Osteoblast (primary cell): Measurements from ENCODE around the gene COL7A1. TPM values are rescaled to one million over a fixed set of nuclear protein-coding genes. Genes with fewer than 3 reads are reported as not detected.

Experiments used
- DNase-seq: peaks from one replicate; pipeline ENCODE4 v3.0.0; 2011; ENCODE audit warnings: low spot score, mixed read lengths; ENCODE audit not compliant: insufficient read length; ENCODE audit errors: missing footprints
- H2AFZ ChIP-seq: 2 replicates; pipeline ENCODE4 v1.6.0; 2011; ENCODE audit warnings: mild to moderate bottlenecking, low read length
- H3K27ac ChIP-seq: 2 replicates; pipeline ENCODE4 v1.5.1; 2011; ENCODE audit warnings: mild to moderate bottlenecking, low read depth, low read length, moderate library complexity
- H3K27me3 ChIP-seq: 2 replicates; pipeline ENCODE4 v1.6.0; 2012; ENCODE audit warnings: mild to moderate bottlenecking, control low read depth, inconsistent platforms, low read length, moderate library complexity; ENCODE audit not compliant: insufficient read depth
- H3K36me3 ChIP-seq: 2 replicates; pipeline ENCODE4 v1.5.1; 2011; ENCODE audit warnings: mild to moderate bottlenecking, low read length, control low read depth, moderate library complexity; ENCODE audit not compliant: insufficient read depth
- H3K4me1 ChIP-seq: 2 replicates; pipeline ENCODE4 v1.5.1; 2011; ENCODE audit warnings: mild to moderate bottlenecking, low read length, control low read depth, moderate library complexity; ENCODE audit not compliant: insufficient read depth
- H3K4me2 ChIP-seq: 2 replicates; pipeline ENCODE4 v1.6.0; 2011; ENCODE audit warnings: mild to moderate bottlenecking, low read length; ENCODE audit not compliant: insufficient read depth
- H3K4me3 ChIP-seq: fragments of 200-600 bp; sonication (generic); 3 replicates; pipeline ENCODE4 v1.5.1; 2012; ENCODE audit warnings: mild to moderate bottlenecking, low read length, inconsistent platforms; ENCODE audit not compliant: insufficient read depth
- H3K79me2 ChIP-seq: 2 replicates; pipeline ENCODE4 v1.6.0; 2012; ENCODE audit warnings: mild to moderate bottlenecking, low read length, control low read depth, inconsistent platforms; ENCODE audit not compliant: insufficient read depth
- H3K9me3 ChIP-seq: 2 replicates; pipeline ENCODE4 v1.5.1; 2011; ENCODE audit warnings: low read depth, low read length, control low read depth
- H4K20me1 ChIP-seq: 2 replicates; pipeline ENCODE4 v1.6.0; 2012; ENCODE audit warnings: mild to moderate bottlenecking, low read length, control low read depth; ENCODE audit not compliant: insufficient read depth
- CTCF ChIP-seq: IDR thresholded peaks from 2 replicates; pipeline ENCODE4 v1.5.1; 2011; ENCODE audit warnings: mild to moderate bottlenecking, low read depth, low read length, moderate library complexity; ENCODE audit errors: extremely low read depth
- total RNA-seq: library from RNA; depleted of rRNA; stranded (reverse); fragments of >200 nt; gene quantifications from 2 replicates; pipeline ENCODE4 v1.2.3, GENCODE V29; 2012

Gene COL7A1
- total RNA-seq, 1 donor = 21.4 TPM

GRCh38 chr3:48519277-48519643, 75.9 kb downstream of the COL7A1 start:
- Histone ChIP-seq H3K4me2 (no peak overlapping the region), H3K4me3 (no peak overlapping the region), H3K36me3 (no peaks in the 10 kb centered on the region), H3K4me1 (no peaks in the 10 kb centered on the region), H3K9me3 (no peaks in the 10 kb centered on the region), H2AFZ (no peak overlapping the region), H3K79me2 (no peaks in the 10 kb centered on the region), H3K27ac (no peak overlapping the region), H3K27me3 (no peaks in the 10 kb centered on the region), H4K20me1 (no peaks in the 10 kb centered on the region)
- peak; percentile 58 for DNase-seq
- TF ChIP-seq CTCF = no peak

GRCh38 chr3:48518638-48519276, 76.4 kb downstream of the COL7A1 start:
- Histone ChIP-seq H3K27ac (no peak overlapping the region), H3K4me2 (no peak overlapping the region), H3K4me1 (no peaks in the 10 kb centered on the region), H4K20me1 (no peaks in the 10 kb centered on the region), H3K79me2 (no peaks in the 10 kb centered on the region), H3K36me3 (no peaks in the 10 kb centered on the region), H3K9me3 (no peaks in the 10 kb centered on the region), H3K27me3 (no peaks in the 10 kb centered on the region), H3K4me3 (no peak overlapping the region), H2AFZ (no peak overlapping the region)
- DNase-seq = peak; percentile 39
- no peak for TF ChIP-seq CTCF

- H3K36me3 ChIP-seq = no peaks in the 10 kb centered on the region
- no peaks in the 10 kb centered on the region for H4K20me1 ChIP-seq
- no peak for TF ChIP-seq CTCF
- no peak overlapping the region for H3K4me2 ChIP-seq
- no peaks in the 10 kb centered on the region for H3K9me3 ChIP-seq
- no peak overlapping the region for H3K27ac ChIP-seq
- no peaks in the 10 kb centered on the region for H3K79me2 ChIP-seq
- H3K27me3 ChIP-seq = no peaks in the 10 kb centered on the region
- DNase-seq = peak; percentile 51
- H2AFZ ChIP-seq = no peak overlapping the region
- no peak overlapping the region for H3K4me3 ChIP-seq
- no peaks in the 10 kb centered on the region for H3K4me1 ChIP-seq
Measured at GRCh38 chr3:48518069-48518468, 77.1 kb downstream of the COL7A1 start.

GRCh38 chr3:48516571-48516970, 78.6 kb downstream of the COL7A1 start:
- no peaks in the 10 kb centered on the region for H3K36me3 ChIP-seq
- no peaks in the 10 kb centered on the region for H3K9me3 ChIP-seq
- no peak overlapping the region for H3K4me3 ChIP-seq
- no peak overlapping the region for H2AFZ ChIP-seq
- no peak for TF ChIP-seq CTCF
- DNase-seq = no peak
- H3K27ac ChIP-seq = no peak overlapping the region
- no peaks in the 10 kb centered on the region for H4K20me1 ChIP-seq
- H3K79me2 ChIP-seq = no peaks in the 10 kb centered on the region
- H3K4me1 ChIP-seq = no peaks in the 10 kb centered on the region
- H3K4me2 ChIP-seq = no peak overlapping the region
- H3K27me3 ChIP-seq = no peaks in the 10 kb centered on the region
